ENCODE measurements around the gene MTUS2.

GRCh38 chr13:29254626-29255370 lies 434.7 kb downstream of the MTUS2 start:
- TF ChIP-seq CTCF (IDR thresholded peaks at IDR 0.05; ENCODE audit: control extremely low read depth in 1 of 3, insufficient read depth in 1 of 3, low read depth in 1 of 3, low read length in 3 of 3) (no peak), SP1 (IDR thresholded peaks at IDR 0.05; ENCODE audit: low read depth, low read length) (no peak), TAF7 (optimal IDR thresholded peaks at IDR 0.05; ENCODE audit: borderline replicate concordance, low read depth, low read length) (no peak), SIN3A (conservative IDR thresholded peaks at IDR 0.05 in 1 of 2, IDR thresholded peaks at IDR 0.05 in 1 of 2; ENCODE audit: low read depth in 1 of 2, low read length in 2 of 2) (no peak), EZH2 (IDR thresholded peaks at IDR 0.05; ENCODE audit: low read depth, low read length, severe bottlenecking) (no peak), CTBP2 (IDR thresholded peaks at IDR 0.05; ENCODE audit: borderline replicate concordance, insufficient read depth, insufficient read length, low read length) (no peak), JUND (IDR thresholded peaks at IDR 0.05; ENCODE audit: low read length) (no peak), POLR2AphosphoS5 (IDR thresholded peaks at IDR 0.05; ENCODE audit: low read depth, low read length) (no peak), CREB1 (IDR thresholded peaks at IDR 0.05) (no peak), RAD21 (IDR thresholded peaks at IDR 0.05 in 1 of 2, conservative IDR thresholded peaks at IDR 0.05 in 1 of 2; ENCODE audit: low read depth in 2 of 2, low read length in 2 of 2) (no peak), POLR2A (IDR thresholded peaks at IDR 0.05; ENCODE audit: control extremely low read depth in 1 of 2, low read depth in 2 of 2, low read length in 2 of 2) (no peak)
- TF ChIP-seq, protein P1, sequence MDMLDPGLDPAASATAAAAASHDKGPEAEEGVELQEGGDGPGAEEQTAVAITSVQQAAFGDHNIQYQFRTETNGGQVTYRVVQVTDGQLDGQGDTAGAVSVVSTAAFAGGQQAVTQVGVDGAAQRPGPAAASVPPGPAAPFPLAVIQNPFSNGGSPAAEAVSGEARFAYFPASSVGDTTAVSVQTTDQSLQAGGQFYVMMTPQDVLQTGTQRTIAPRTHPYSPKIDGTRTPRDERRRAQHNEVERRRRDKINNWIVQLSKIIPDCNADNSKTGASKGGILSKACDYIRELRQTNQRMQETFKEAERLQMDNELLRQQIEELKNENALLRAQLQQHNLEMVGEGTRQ (IDR thresholded peaks at IDR 0.05; ENCODE audit: low read length), result no peak
